ENCODE results near the gene PGPEP1. TPM values are rescaled to one million over a fixed set of nuclear protein-coding genes. Genes with fewer than 3 reads are reported as not detected.

The PGPEP1 gene
- total RNA-seq, 1 donor from 2014 or later, result 40.8 TPM

GRCh38 chr19:18391509-18392075 lies 51.2 kb downstream of the PGPEP1 start:
- intact Hi-C loops (cut with DNase I), result loop anchor here (5.0 kb wide), 1 partner anchor 39 kb away; no protein-coding TSS in a partner anchor
- Histone ChIP-seq H3K27ac (no peak overlapping the region), H3K4me1 (peaks cover 9% of the 10 kb centered on the region), H3K4me3 (no peak overlapping the region), H3K9me3 (no peaks in the 10 kb centered on the region), H3K36me3 (peaks cover 11% of the 10 kb centered on the region), H3K27me3 (no peaks in the 10 kb centered on the region)
- DNase-seq (no peak), ATAC-seq (no peak)
- no peak for TF ChIP-seq CTCF (IDR thresholded peaks at IDR 0.05)

DNA sequence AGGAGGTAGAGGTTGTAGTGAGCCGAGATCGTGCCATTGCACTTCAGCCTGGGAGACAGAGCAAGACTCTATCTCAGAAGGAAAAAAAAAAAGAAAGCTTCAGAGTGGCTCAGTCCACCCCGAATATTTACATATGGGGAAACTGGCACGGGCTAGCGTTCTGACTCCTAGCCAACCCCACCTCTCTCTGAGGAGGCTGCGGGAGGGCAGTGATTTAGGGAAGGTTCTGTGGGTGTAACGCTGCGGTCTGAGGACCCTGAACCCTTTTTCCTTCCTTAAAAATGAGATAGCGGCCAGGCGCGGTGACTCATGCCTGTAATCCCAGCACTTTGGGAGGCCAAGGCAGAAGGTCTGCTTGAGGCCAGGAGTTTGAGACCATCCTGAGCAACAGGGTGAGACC lies 52.0 kb downstream of the PGPEP1 start:
- peak; percentile 68 for ATAC-seq
- Histone ChIP-seq H3K27ac (peak overlapping the region; percentile 18), H3K4me3 (peak overlapping the region; percentile 32), H3K36me3 (peaks cover 11% of the 10 kb centered on the region), H3K9me3 (no peaks in the 10 kb centered on the region), H3K4me1 (peaks cover 11% of the 10 kb centered on the region), H3K27me3 (peaks cover 6% of the 10 kb centered on the region)
- DNase-seq, result peak; percentile 80
- intact Hi-C loops (cut with DNase I), result loop anchor here (5.0 kb wide), 1 partner anchor 40 kb away; no protein-coding TSS in a partner anchor
- TF ChIP-seq CTCF (IDR thresholded peaks at IDR 0.05), result no peak

DNA sequence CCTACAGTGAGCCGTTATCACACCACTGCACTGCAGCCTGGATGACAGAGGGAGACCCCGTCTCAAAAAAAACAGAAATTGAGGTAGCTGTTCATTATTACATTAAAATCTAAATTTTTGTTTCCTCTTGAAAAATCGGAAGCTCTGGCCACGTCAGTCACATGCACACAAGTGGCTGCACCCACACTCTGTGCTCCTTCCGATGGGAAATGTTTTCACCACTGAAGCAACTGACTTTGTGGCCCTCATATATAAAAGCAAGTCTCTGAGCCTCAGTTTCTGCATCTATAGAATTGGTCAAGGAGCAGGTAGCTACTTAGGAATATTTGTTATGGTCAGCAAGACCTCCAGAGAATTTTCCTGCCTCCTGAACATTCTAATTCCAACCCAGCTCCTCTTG lies 52.5 kb downstream of the PGPEP1 start:
- H3K27ac ChIP-seq, result peak overlapping the region; percentile 24
- H3K36me3 ChIP-seq, result peaks cover 11% of the 10 kb centered on the region
- no peaks in the 10 kb centered on the region for H3K9me3 ChIP-seq
- peaks cover 11% of the 10 kb centered on the region for H3K27me3 ChIP-seq
- intact Hi-C loops (cut with DNase I), result loop anchor here (5.0 kb wide), 1 partner anchor 41 kb away; no protein-coding TSS in a partner anchor
- peak overlapping the region; percentile 32 for H3K4me3 ChIP-seq
- no peak for DNase-seq
- peaks cover 11% of the 10 kb centered on the region for H3K4me1 ChIP-seq
- no peak for ATAC-seq
- no peak for TF ChIP-seq CTCF (IDR thresholded peaks at IDR 0.05)

DNA sequence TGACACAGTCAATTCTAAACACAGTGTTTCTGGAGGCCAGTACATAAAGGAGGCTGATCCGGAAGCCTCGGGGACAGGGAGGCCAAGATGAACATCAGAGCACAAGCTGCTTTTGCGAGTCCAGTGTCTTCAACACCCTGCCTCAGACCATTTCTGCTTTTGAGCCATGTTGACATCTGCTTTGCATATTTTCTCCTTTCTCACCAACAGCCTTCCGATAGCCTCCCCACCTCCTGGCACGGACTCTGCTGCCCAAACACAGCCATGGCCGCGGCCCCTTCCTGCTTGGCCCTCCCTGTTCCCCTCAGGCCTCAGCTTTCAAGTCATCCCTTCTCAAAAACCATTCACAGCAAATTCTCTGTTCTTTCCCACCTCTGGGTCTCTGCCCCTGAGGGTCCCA lies 53.4 kb downstream of the PGPEP1 start:
- H3K9me3 ChIP-seq, result no peaks in the 10 kb centered on the region
- TF ChIP-seq CTCF (IDR thresholded peaks at IDR 0.05), result no peak
- H3K4me3 ChIP-seq, result peak overlapping the region; percentile 32
- no peak for DNase-seq
- peaks cover 12% of the 10 kb centered on the region for H3K27me3 ChIP-seq
- H3K36me3 ChIP-seq, result peaks cover 11% of the 10 kb centered on the region
- H3K27ac ChIP-seq, result no peak overlapping the region
- H3K4me1 ChIP-seq, result peaks cover 10% of the 10 kb centered on the region
- ATAC-seq, result peak; percentile 53
- intact Hi-C loops (cut with DNase I), result loop anchor here (5.0 kb wide), 1 partner anchor 42 kb away; no protein-coding TSS in a partner anchor

GRCh38 chr19:18396471-18397241 lies 56.3 kb downstream of the PGPEP1 start:
- Histone ChIP-seq H3K4me1 (peaks cover 16% of the 10 kb centered on the region), H3K9me3 (no peaks in the 10 kb centered on the region), H3K27me3 (peaks cover 12% of the 10 kb centered on the region), H3K4me3 (peak overlapping the region; percentile 43), H3K27ac (no peak overlapping the region), H3K36me3 (no peaks in the 10 kb centered on the region)
- DNase-seq (no peak), ATAC-seq (no peak)
- intact Hi-C loops (cut with DNase I), result no loop called here
- no peak for TF ChIP-seq CTCF (IDR thresholded peaks at IDR 0.05)
